K562 (cell line): ENCODE data around the gene TMEM63C. TPM values are rescaled to one million over a fixed set of nuclear protein-coding genes. Genes with fewer than 3 reads are reported as not detected.

Source experiments
- MAZ ChIP-seq, 2 experiments: fragments of 450-650 bp in 1 of 2; sonication (generic) in 1 of 2; formaldehyde crosslinking; IDR thresholded peaks in 1 of 2; conservative IDR thresholded peaks in 1 of 2; 2 replicates each; pipeline versions ENCODE4 v1.4.0 to v1.5.0; 2020; ENCODE audit warnings: mild to moderate bottlenecking in 1 of 2, missing genetic modification reagents in 1 of 2
- REST ChIP-seq, 2 experiments: fragments of 450-650 bp; formaldehyde crosslinking in 1 of 2; IDR thresholded peaks; 2 replicates each; pipeline versions ENCODE4 v1.4.0 to v1.6.1; 2014 to 2020; ENCODE audit warnings: mild to moderate bottlenecking in 2 of 2, borderline replicate concordance in 1 of 2, low read depth in 1 of 2
- ZNF239 ChIP-seq: fragments of 250-450 bp; sonication (Bioruptor Pico); IDR thresholded peaks from 2 replicates; pipeline ENCODE4 v1.4.0; 2020; ENCODE audit warnings: mild to moderate bottlenecking
- ZNF511 ChIP-seq: sonication (generic); formaldehyde crosslinking; IDR thresholded peaks from 2 replicates; pipeline ENCODE4 v1.8.0; 2022; ENCODE audit warnings: mild to moderate bottlenecking, missing genetic modification reagents
- polyA plus RNA-seq, 8 experiments: library from polyadenylated mRNA; depleted of rRNA in 4 of 8; stranded (reverse) in 5 of 8; unstranded in 3 of 8; fragments of >200 nt; fragmentation: Nextera tagmentation in 2 of 8; fragmentation: Illumina TruSeq in 1 of 8; extraction: Ambion mirVana in 2 of 8; extraction: Trizol in 1 of 8; gene quantifications; 2 replicates each; pipeline versions ENCODE4 v1.2.1 to v1.2.3, GENCODE V29; 2011 to 2014; ENCODE audit warnings: inconsistent platforms in 1 of 8, missing spikeins in 1 of 8
- total RNA-seq, 7 experiments: library from RNA; depleted of rRNA in 6 of 7; stranded (reverse); fragments of >200 nt in 6 of 7; fragmentation: Illumina TruSeq in 2 of 7; extraction: Trizol in 2 of 7; gene quantifications; 2 replicates each; pipeline versions ENCODE4 v1.2.1 to v1.2.3, GENCODE V29; 2011 to 2021; ENCODE audit warnings: low replicate concordance in 1 of 7

TMEM63C gene
- total and polyA plus RNA-seq, 9 of the 15 experiments (the other 6 are each of a cell fraction or from before 2014, with no cell fraction given) = 0.07 TPM; not detected in 8

GRCh38 chr14:77208291-77208978, 26.8 kb downstream of the TMEM63C start (continued):
- TF ChIP-seq REST (IDR thresholded peaks at IDR 0.05; ENCODE audit: borderline replicate concordance) (peak; percentile 98), REST (CRISPR knock-in tag; IDR thresholded peaks at IDR 0.05; ENCODE audit: low read depth) (peak; percentile 96), MAZ (CRISPR knock-in tag; conservative IDR thresholded peaks at IDR 0.05 in 1 of 2, IDR thresholded peaks at IDR 0.05 in 1 of 2) (peak in 1 of 2 experiments; percentile 33; a peak in 1 of 4 replicates), ZNF511 (CRISPR knock-in tag) (0 out of 2 replicates have a peak, but pooled peaks have one; percentile 51), ZNF239 (CRISPR knock-in tag) (no peak)
